H9 (cell line): ENCODE measurements around the gene GRIK4. TPM values are rescaled to one million over a fixed set of nuclear protein-coding genes. Genes with fewer than 3 reads are reported as not detected.

ENCODE experiments used
- DNase-seq: peaks from one replicate; pipeline ENCODE4 v3.0.0-alpha.2; 2017
- H2AFZ ChIP-seq: one replicate; pipeline ENCODE4 v1.6.1; 2013; ENCODE audit warnings: mild to moderate bottlenecking, low read length, control low read depth, moderate library complexity
- H2AK5ac ChIP-seq: 2 replicates; pipeline ENCODE4 v1.6.1; 2013; ENCODE audit warnings: low read length, control low read depth, mixed read lengths; ENCODE audit not compliant: insufficient read length
- H2BK120ac ChIP-seq: one replicate; pipeline ENCODE4 v1.6.1; 2013; ENCODE audit warnings: low read depth, mild to moderate bottlenecking, low read length, control low read depth, inconsistent platforms; ENCODE audit not compliant: poor library complexity, severe bottlenecking
- H2BK12ac ChIP-seq: 2 replicates; pipeline ENCODE4 v1.6.1; 2013; ENCODE audit warnings: low read length, control low read depth, mixed read lengths, low read depth; ENCODE audit not compliant: insufficient read length
- H2BK15ac ChIP-seq: 2 replicates; pipeline ENCODE4 v1.6.1; 2013; ENCODE audit warnings: low read depth, low read length, control low read depth
- H2BK20ac ChIP-seq: one replicate; pipeline ENCODE4 v1.6.1; 2013; ENCODE audit warnings: low read depth, mild to moderate bottlenecking, low read length, control low read depth, inconsistent platforms; ENCODE audit not compliant: poor library complexity, severe bottlenecking
- H2BK5ac ChIP-seq: 2 replicates; pipeline ENCODE4 v1.6.1; 2013; ENCODE audit warnings: low read length, control low read depth, mixed read lengths; ENCODE audit not compliant: insufficient read length
- H3K14ac ChIP-seq: 2 replicates; pipeline ENCODE4 v1.6.1; 2013; ENCODE audit warnings: low read length, control low read depth; ENCODE audit not compliant: insufficient read depth
- H3K18ac ChIP-seq: 2 replicates; pipeline ENCODE4 v1.6.1; 2013; ENCODE audit warnings: low read depth, mild to moderate bottlenecking, mixed read lengths, low read length, control low read depth; ENCODE audit not compliant: insufficient read length
- H3K23ac ChIP-seq: 2 replicates; pipeline ENCODE4 v1.6.1; 2013; ENCODE audit warnings: low read length, control low read depth, mixed read lengths, low read depth; ENCODE audit not compliant: insufficient read length
- H3K23me2 ChIP-seq: 2 replicates; pipeline ENCODE4 v1.6.1; 2013; ENCODE audit warnings: low read depth, mild to moderate bottlenecking, mixed read lengths, low read length, control low read depth; ENCODE audit not compliant: insufficient read length, poor library complexity, severe bottlenecking
- H3K27ac ChIP-seq: 2 replicates; pipeline ENCODE4 v1.5.1; 2013; ENCODE audit warnings: low read length, control low read depth, mixed read lengths, low read depth; ENCODE audit not compliant: insufficient read length
- H3K27me3 ChIP-seq: 2 replicates; pipeline ENCODE4 v1.6.1; 2013; ENCODE audit warnings: low read length, control low read depth, inconsistent platforms; ENCODE audit not compliant: insufficient read depth
- H3K4ac ChIP-seq: 2 replicates; pipeline ENCODE4 v1.6.1; 2013; ENCODE audit warnings: low read depth, mild to moderate bottlenecking, control low read depth, inconsistent platforms, low read length, moderate library complexity
- H3K4me1 ChIP-seq: 2 replicates; pipeline ENCODE4 v1.6.1; 2013; ENCODE audit warnings: low read length, control low read depth, inconsistent platforms; ENCODE audit not compliant: insufficient read depth
- H3K4me2 ChIP-seq: 2 replicates; pipeline ENCODE4 v1.6.1; 2013; ENCODE audit warnings: low read length, control low read depth, mixed read lengths; ENCODE audit not compliant: insufficient read length, insufficient read depth
- H3K56ac ChIP-seq: 2 replicates; pipeline ENCODE4 v1.6.1; 2013; ENCODE audit warnings: low read depth, mild to moderate bottlenecking, mixed read lengths, low read length, control low read depth; ENCODE audit not compliant: insufficient read length
- H3K79me1 ChIP-seq: 2 replicates; pipeline ENCODE4 v1.6.1; 2013; ENCODE audit warnings: low read depth, mild to moderate bottlenecking, moderate library complexity, low read length, control low read depth, inconsistent platforms; ENCODE audit not compliant: insufficient read depth, poor library complexity, severe bottlenecking
- H3K79me2 ChIP-seq: 2 replicates; pipeline ENCODE4 v1.6.1; 2013; ENCODE audit warnings: low read length, control low read depth, inconsistent platforms; ENCODE audit not compliant: insufficient read depth
- H3K9ac ChIP-seq: 2 replicates; pipeline ENCODE4 v1.6.1; 2013; ENCODE audit warnings: low read length, control low read depth, mixed read lengths; ENCODE audit not compliant: insufficient read length; ENCODE audit errors: extremely low read depth
- H3K9me3 ChIP-seq: one replicate; pipeline ENCODE4 v1.6.1; 2013; ENCODE audit warnings: low read depth, low read length, inconsistent platforms; ENCODE audit not compliant: control insufficient read depth
- H3T11ph ChIP-seq: one replicate; pipeline ENCODE4 v1.6.1; 2013; ENCODE audit warnings: mild to moderate bottlenecking, low read length, control low read depth, inconsistent platforms
- H4K20me1 ChIP-seq: one replicate; pipeline ENCODE4 v1.6.1; 2013; ENCODE audit not compliant: control insufficient read depth, insufficient read length, insufficient read depth
- H4K5ac ChIP-seq: 2 replicates; pipeline ENCODE4 v1.6.1; 2013; ENCODE audit warnings: low read depth, mild to moderate bottlenecking, mixed read lengths, low read length, control low read depth; ENCODE audit not compliant: insufficient read length
- H4K8ac ChIP-seq: replicated peaks from 2 replicates; pipeline ENCODE4 v1.6.1; 2013; ENCODE audit warnings: low read length, control low read depth, mixed read lengths, low read depth; ENCODE audit not compliant: insufficient read length
- H4K91ac ChIP-seq: 2 replicates; pipeline ENCODE4 v1.6.1; 2013; ENCODE audit warnings: low read depth, mild to moderate bottlenecking, moderate library complexity, mixed read lengths, low read length, control low read depth; ENCODE audit not compliant: insufficient read length
- H3K27ac Mint-ChIP-seq, 3 experiments: 2 replicates in 2 of 3; 3 replicates in 1 of 3; pipeline ENCODE4 v1.8.0; 2020 to 2021; ENCODE audit warnings: mixed read lengths in 3 of 3, mild to moderate bottlenecking in 1 of 3, moderate library complexity in 1 of 3
- H3K27me3 Mint-ChIP-seq: 2 replicates; pipeline ENCODE4 v1.8.0; 2021; ENCODE audit warnings: low read depth, mild to moderate bottlenecking, moderate library complexity, mixed read lengths
- H3K36me3 Mint-ChIP-seq, 3 experiments: 2 replicates in 2 of 3; 3 replicates in 1 of 3; pipeline ENCODE4 v1.8.0; 2020 to 2021; ENCODE audit warnings: low read depth in 3 of 3, mixed read lengths in 3 of 3; ENCODE audit not compliant: insufficient read depth in 1 of 3
- H3K4me1 Mint-ChIP-seq, 2 experiments: 2 replicates each; pipeline ENCODE4 v1.8.0; 2020; ENCODE audit warnings: mixed read lengths in 2 of 2
- H3K4me3 Mint-ChIP-seq, 2 experiments: 2 replicates in 1 of 2; 3 replicates in 1 of 2; pipeline ENCODE4 v1.8.0; 2020 to 2021; ENCODE audit warnings: mild to moderate bottlenecking in 2 of 2, mixed read lengths in 2 of 2, moderate library complexity in 1 of 2
- H3K9me3 Mint-ChIP-seq, 2 experiments: 2 replicates in 1 of 2; 3 replicates in 1 of 2; pipeline ENCODE4 v1.8.0; 2020; ENCODE audit warnings: mild to moderate bottlenecking in 2 of 2, mixed read lengths in 2 of 2, moderate library complexity in 1 of 2
- CTCF ChIP-seq: fragments of 200-600 bp; sonication (generic); conservative IDR thresholded peaks from 3 replicates; pipeline ENCODE4 v1.8.0; 2021; ENCODE audit warnings: antibody characterized with exemption, mild to moderate bottlenecking
- WGBS: extraction: QIAGEN DNeasy Blood & Tissue Kit; methylation state at CpG from one replicate; pipeline ENCODE4 v1.1.7; 2013; ENCODE audit warnings: missing lambda C conversion rate, low lambda C conversion rate, mixed read lengths; ENCODE audit not compliant: insufficient read length; ENCODE audit errors: extremely low coverage; 5-methylcytosine and 5-hydroxymethylcytosine counted together
- total RNA-seq: library from RNA; stranded (reverse); gene quantifications from 2 replicates; pipeline ENCODE4 v1.2.1, GENCODE V29; 2021

GRIK4 gene
- total RNA-seq, 1 experiment from 2014 or later, result 2.3 TPM

- DNase-seq, result peak; percentile 83
- H3K14ac ChIP-seq, result no peak overlapping the region
- no peaks in the 10 kb centered on the region for H3K9me3 ChIP-seq
- Mint-ChIP-seq H3K4me1 (peaks cover 19 to 21% of the 10 kb centered on the region in 2 experiments), H3K36me3 (peaks cover 0 to 2% (median 0%) of the 10 kb centered on the region in 3 experiments; a peak in 1 of 7 replicates), H3K4me3 (no peak overlapping the region), H3K9me3 (no peaks in the 10 kb centered on the region), H3K27ac (no peak overlapping the region; a peak in 1 of 7 replicates), H3K27me3 (peaks cover 22% of the 10 kb centered on the region)
- no peak overlapping the region for H3K23ac ChIP-seq
- no peak overlapping the region for H3K27ac ChIP-seq
- no CpG with 5 or more reads among the region's 11 CpGs for WGBS
- H3K4me1 ChIP-seq, result no peaks in the 10 kb centered on the region
- H3K23me2 ChIP-seq, result no peaks in the 10 kb centered on the region
- no peak overlapping the region for H2BK12ac ChIP-seq
- no peak overlapping the region for H2BK120ac ChIP-seq
- no peak overlapping the region for H4K91ac ChIP-seq
- H2BK5ac ChIP-seq, result no peak overlapping the region
- H3K9ac ChIP-seq, result no peak overlapping the region
- no peaks in the 10 kb centered on the region for H4K20me1 ChIP-seq
- no peaks in the 10 kb centered on the region for H3K79me2 ChIP-seq
- no peak overlapping the region for H2AK5ac ChIP-seq
- H3K79me1 ChIP-seq, result no peaks in the 10 kb centered on the region
- no peak overlapping the region for H3T11ph ChIP-seq
- H3K4ac ChIP-seq, result no peak overlapping the region
- H3K4me2 ChIP-seq, result no peak overlapping the region
- H2BK20ac ChIP-seq, result no peak overlapping the region
- H4K5ac ChIP-seq, result no peak overlapping the region
- H3K27me3 ChIP-seq, result no peaks in the 10 kb centered on the region
- H2AFZ ChIP-seq, result no peak overlapping the region
- H3K18ac ChIP-seq, result no peak overlapping the region
- no peak overlapping the region for H2BK15ac ChIP-seq
- H4K8ac ChIP-seq, result no peak overlapping the region
- no peak for TF ChIP-seq CTCF
- H3K56ac ChIP-seq, result no peak overlapping the region
Measured at GRCh38 chr11:120867531-120867930, 356.0 kb downstream of the GRIK4 start.
